Hepatocyte (in vitro differentiated cells): ENCODE data around the gene ITGB8. TPM values are rescaled to one million over a fixed set of nuclear protein-coding genes. Genes with fewer than 3 reads are reported as not detected.
A peak's percentile ranks its signal among the peaks of the same experiment; 100 is the strongest.

Experiments used
- DNase-seq: peaks from one replicate; pipeline ENCODE4 v3.0.0-alpha.2; 2016; ENCODE audit warnings: low spot score
- H2AFZ ChIP-seq: fragments of 200-600 bp; sonication (generic); 2 replicates; pipeline ENCODE4 v1.6.0; 2016; ENCODE audit warnings: antibody characterized with exemption, mild to moderate bottlenecking
- H3K27ac ChIP-seq: fragments of 200-600 bp; sonication (generic); 2 replicates; pipeline ENCODE4 v1.5.1; 2016; ENCODE audit warnings: mild to moderate bottlenecking
- H3K27me3 ChIP-seq: fragments of 200-600 bp; sonication (generic); 2 replicates; pipeline ENCODE4 v1.6.1; 2016
- H3K36me3 ChIP-seq: fragments of 200-600 bp; sonication (generic); replicated peaks from 2 replicates; pipeline ENCODE4 v1.5.1; 2016; ENCODE audit warnings: low read depth; ENCODE audit not compliant: insufficient read depth
- H3K4me1 ChIP-seq: fragments of 200-600 bp; sonication (generic); 2 replicates; pipeline ENCODE4 v1.5.1; 2016; ENCODE audit warnings: mild to moderate bottlenecking, moderate library complexity; ENCODE audit not compliant: insufficient read depth
- H3K4me2 ChIP-seq: fragments of 200-600 bp; sonication (generic); 2 replicates; pipeline ENCODE4 v1.6.0; 2016
- H3K4me3 ChIP-seq: fragments of 200-600 bp; sonication (generic); 2 replicates; pipeline ENCODE4 v1.5.1; 2016; ENCODE audit warnings: mild to moderate bottlenecking
- H3K79me2 ChIP-seq: fragments of 200-600 bp; sonication (generic); 2 replicates; pipeline ENCODE4 v1.6.0; 2017; ENCODE audit warnings: mild to moderate bottlenecking
- H3K9me2 ChIP-seq: fragments of 200-600 bp; sonication (generic); replicated peaks from 2 replicates; pipeline ENCODE4 v1.6.0; 2017; ENCODE audit warnings: mild to moderate bottlenecking; ENCODE audit not compliant: insufficient read depth
- H3K9me3 ChIP-seq: fragments of 200-600 bp; sonication (generic); 2 replicates; pipeline ENCODE4 v1.5.1; 2016; ENCODE audit warnings: low read depth, mild to moderate bottlenecking
- H4K20me1 ChIP-seq: fragments of 200-600 bp; sonication (generic); 2 replicates; pipeline ENCODE4 v1.6.0; 2016; ENCODE audit warnings: mild to moderate bottlenecking; ENCODE audit not compliant: insufficient read depth, poor library complexity, severe bottlenecking
- CTCF ChIP-seq: fragments of 200-600 bp; sonication (generic); IDR thresholded peaks from 2 replicates; pipeline ENCODE4 v1.5.1; 2016; ENCODE audit warnings: antibody characterized with exemption, mild to moderate bottlenecking; ENCODE audit not compliant: poor library complexity
- EZH2 ChIP-seq: fragments of 200-600 bp; sonication (generic); IDR thresholded peaks from 2 replicates; pipeline ENCODE4 v1.6.1; 2016; ENCODE audit warnings: antibody characterized with exemption, mild to moderate bottlenecking, borderline replicate concordance
- EZH2phosphoT487 ChIP-seq: fragments of 200-600 bp; sonication (generic); IDR thresholded peaks from one replicate; pipeline ENCODE4 v1.6.1; 2018; ENCODE audit warnings: antibody characterized with exemption, mild to moderate bottlenecking, low read depth, moderate library complexity; ENCODE audit not compliant: unreplicated experiment, severe bottlenecking
- WGBS: methylation state at CpG from one replicate; pipeline ENCODE4 v1.1.6; 2016; ENCODE audit warnings: low lambda C conversion rate; ENCODE audit errors: missing lambda C conversion rate; 5-methylcytosine and 5-hydroxymethylcytosine counted together
- polyA plus RNA-seq: library from polyadenylated mRNA; unstranded; fragments of >200 nt; fragmentation: Nextera tagmentation; extraction: Ambion mirVana; gene quantifications from 2 replicates; pipeline ENCODE4 v1.2.1, GENCODE V29; 2016
- total RNA-seq: library from RNA; depleted of rRNA; stranded (reverse); fragments of >200 nt; gene quantifications from 2 replicates; pipeline ENCODE4 v1.2.3, GENCODE V29; 2014

The ITGB8 gene
- total and polyA plus RNA-seq, 2 experiments from 2014 or later = 7.2 to 37.0 TPM

DNA sequence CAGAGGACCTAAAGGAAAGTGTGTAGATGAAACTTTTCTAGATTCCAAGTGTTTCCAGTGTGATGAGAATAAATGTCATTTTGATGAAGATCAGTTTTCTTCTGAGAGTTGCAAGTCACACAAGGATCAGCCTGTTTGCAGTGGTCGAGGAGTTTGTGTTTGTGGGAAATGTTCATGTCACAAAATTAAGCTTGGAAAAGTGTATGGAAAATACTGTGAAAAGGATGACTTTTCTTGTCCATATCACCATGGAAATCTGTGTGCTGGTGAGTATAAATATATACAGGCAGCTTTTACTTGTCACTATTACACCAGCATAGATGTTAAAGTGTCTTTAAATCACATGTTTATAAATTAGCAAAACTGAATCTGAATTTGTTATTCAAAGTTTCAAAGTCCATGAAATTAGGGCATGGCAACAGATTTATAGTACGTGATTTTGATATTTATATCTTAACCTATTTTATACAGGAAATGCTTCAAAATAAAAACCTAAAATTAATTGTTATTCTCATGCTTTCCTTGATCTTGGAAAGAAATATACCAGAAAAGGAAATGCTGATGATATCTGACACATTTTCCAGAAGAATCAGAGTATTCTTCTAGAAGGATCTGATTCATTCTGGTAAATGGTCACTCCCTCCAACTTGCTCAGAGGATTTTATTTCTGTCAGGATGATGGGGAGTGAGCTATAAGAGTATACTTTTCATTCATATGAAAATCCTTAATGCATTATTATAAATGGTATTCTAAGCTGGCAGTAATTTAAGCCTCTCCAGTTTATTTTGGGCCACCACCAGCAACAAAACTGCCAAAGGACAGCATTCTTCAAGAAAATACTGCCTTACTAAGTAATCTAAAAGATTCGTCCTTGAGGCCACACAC is 71.4 kb downstream of the ITGB8 start:
- no peak for TF ChIP-seq EZH2phosphoT487
- no peak for TF ChIP-seq CTCF
- no peak for TF ChIP-seq EZH2
- Histone ChIP-seq H2AFZ (no peak overlapping the region), H3K9me2 (no peaks in the 10 kb centered on the region), H3K4me1 (peaks cover 4% of the 10 kb centered on the region), H3K27ac (no peak overlapping the region), H3K9me3 (no peaks in the 10 kb centered on the region), H3K36me3 (no peaks in the 10 kb centered on the region), H3K4me3 (no peak overlapping the region), H3K79me2 (no peaks in the 10 kb centered on the region), H3K4me2 (no peak overlapping the region), H4K20me1 (no peaks in the 10 kb centered on the region), H3K27me3 (no peaks in the 10 kb centered on the region)
- WGBS = 79% methylated on average over 3 of the region's 3 CpGs
- DNase-seq = no peak

DNA sequence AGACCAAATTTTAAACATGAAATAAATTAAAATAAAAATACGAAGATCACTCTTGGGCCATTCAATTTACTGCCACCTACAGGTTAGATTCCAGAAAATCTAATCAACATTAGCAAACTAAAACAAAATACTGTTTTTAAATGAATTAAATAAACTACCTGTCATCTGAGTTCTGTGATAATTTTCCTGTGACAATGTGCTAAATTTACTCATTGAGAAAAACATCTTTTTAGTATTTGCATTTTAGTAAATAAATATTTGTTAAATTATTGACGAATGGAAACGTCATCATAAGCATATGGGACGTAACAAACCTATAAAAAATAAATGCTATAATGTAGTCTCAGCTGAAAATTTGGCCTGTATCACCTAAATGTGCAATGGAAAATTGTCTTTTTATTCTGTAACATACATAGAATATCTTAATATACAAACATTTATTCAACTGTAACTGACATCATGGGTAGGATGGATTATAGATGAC is 72.1 kb downstream of the ITGB8 start:
- Histone ChIP-seq H3K9me2 (no peaks in the 10 kb centered on the region), H3K4me3 (no peak overlapping the region), H3K27me3 (no peaks in the 10 kb centered on the region), H3K4me1 (peaks cover 11% of the 10 kb centered on the region), H4K20me1 (no peaks in the 10 kb centered on the region), H3K4me2 (no peak overlapping the region), H3K79me2 (no peaks in the 10 kb centered on the region), H2AFZ (no peak overlapping the region), H3K27ac (no peak overlapping the region), H3K9me3 (no peaks in the 10 kb centered on the region), H3K36me3 (no peaks in the 10 kb centered on the region)
- no peak for DNase-seq
- TF ChIP-seq CTCF = peak; percentile 56
- TF ChIP-seq EZH2 = no peak
- WGBS = 92% methylated on average over 4 of the region's 4 CpGs

- TF ChIP-seq CTCF (no peak), EZH2phosphoT487 (no peak), EZH2 (no peak)
- Histone ChIP-seq H2AFZ (no peak overlapping the region), H3K9me3 (no peaks in the 10 kb centered on the region), H3K27ac (no peak overlapping the region), H3K4me3 (no peak overlapping the region), H3K36me3 (no peaks in the 10 kb centered on the region), H3K27me3 (no peaks in the 10 kb centered on the region), H3K4me2 (no peak overlapping the region), H3K79me2 (no peaks in the 10 kb centered on the region), H4K20me1 (no peaks in the 10 kb centered on the region), H3K4me1 (peaks cover 16% of the 10 kb centered on the region), H3K9me2 (no peaks in the 10 kb centered on the region)
- WGBS = 78% methylated on average over 3 of the region's 3 CpGs
- no peak for DNase-seq
Observed at GRCh38 chr7:20403331-20403730, 72.6 kb downstream of the ITGB8 start.
